PC-3 (cell line): ENCODE results near the gene ANKRD50.

Experiments
- CTCF ChIP-seq: fragments of 300-600 bp; sonication (generic); conservative IDR thresholded peaks from 2 replicates; pipeline ENCODE4 v1.5.1; 2017; ENCODE audit warnings: antibody characterized with exemption, low read depth, mild to moderate bottlenecking, low read length
- EZH2 ChIP-seq: fragments of 300-600 bp; sonication (generic); IDR thresholded peaks from one replicate; pipeline ENCODE4 v1.6.1; 2017; ENCODE audit warnings: antibody characterized with exemption, mild to moderate bottlenecking, low read length; ENCODE audit not compliant: unreplicated experiment
- EZH2phosphoT487 ChIP-seq: fragments of 300-600 bp; sonication (generic); IDR thresholded peaks from 2 replicates; pipeline ENCODE4 v1.6.1; 2018; ENCODE audit warnings: mild to moderate bottlenecking, antibody characterized with exemption, low read length, borderline replicate concordance

- TF ChIP-seq EZH2 (no peak), CTCF (no peak), EZH2phosphoT487 (no peak)
Observed at GRCh38 chr4:124726269-124726668, 13.7 kb upstream of the ANKRD50 start.
